WTC11 (cell line): ENCODE results near the gene SRR. TPM values are rescaled to one million over a fixed set of nuclear protein-coding genes. Genes with fewer than 3 reads are reported as not detected.

Source experiments
- ATAC-seq: fragments of 200-7000 bp; cut with Tn5 transposase; 2 replicates; pipeline ENCODE4 v1.10.0; 2021; ENCODE audit warnings: mild to moderate bottlenecking, moderate library complexity
- CTCF ChIA-PET: fragments of 300-600 bp; sonication (Branson Sonifier 250); formaldehyde crosslinking; loops from one replicate; lab custom pipeline; 2021; ENCODE audit warnings: antibody characterized with exemption; lab: Charles Lee
- POLR2A ChIA-PET: fragments of 350-600 bp; sonication (Branson Sonifier 250); formaldehyde crosslinking; loops from one replicate; lab custom pipeline; 2021; ENCODE audit warnings: antibody characterized with exemption; lab: Charles Lee
- DNase-seq: peaks from one replicate; pipeline ENCODE4 v3.0.0; 2021; ENCODE audit warnings: low spot score
- H3K27ac Mint-ChIP-seq: 2 replicates; pipeline ENCODE4 v1.8.0; 2021; ENCODE audit warnings: mixed read lengths
- H3K27me3 Mint-ChIP-seq: 2 replicates; pipeline ENCODE4 v1.8.0; 2021; ENCODE audit warnings: low read depth, mild to moderate bottlenecking, moderate library complexity, mixed read lengths
- H3K36me3 Mint-ChIP-seq: 2 replicates; pipeline ENCODE4 v1.8.0; 2021; ENCODE audit warnings: mixed read lengths
- H3K4me1 Mint-ChIP-seq: 2 replicates; pipeline ENCODE4 v1.8.0; 2022; ENCODE audit warnings: mixed read lengths
- H3K4me3 Mint-ChIP-seq: 2 replicates; pipeline ENCODE4 v1.8.0; 2021; ENCODE audit warnings: mild to moderate bottlenecking, moderate library complexity, mixed read lengths
- H3K9me3 Mint-ChIP-seq: 2 replicates; pipeline ENCODE4 v1.8.0; 2021; ENCODE audit warnings: mixed read lengths
- ATF3 ChIP-seq: sonication (generic); formaldehyde crosslinking; conservative IDR thresholded peaks from 2 replicates; pipeline ENCODE4 v1.8.1; 2022; ENCODE audit warnings: mild to moderate bottlenecking, missing genetic modification reagents
- ATF6 ChIP-seq: sonication (generic); formaldehyde crosslinking; IDR thresholded peaks from 2 replicates; pipeline ENCODE4 v1.8.1; 2023; ENCODE audit warnings: mild to moderate bottlenecking, missing genetic modification reagents
- CREB1 ChIP-seq: sonication (generic); formaldehyde crosslinking; IDR thresholded peaks from 2 replicates; pipeline ENCODE4 v1.8.0; 2023; ENCODE audit warnings: mild to moderate bottlenecking, missing genetic modification reagents
- CREM ChIP-seq: sonication (generic); formaldehyde crosslinking; IDR thresholded peaks from 2 replicates; pipeline ENCODE4 v1.8.1; 2022; ENCODE audit warnings: mild to moderate bottlenecking, missing genetic modification reagents, moderate library complexity
- ETV6 ChIP-seq: sonication (generic); formaldehyde crosslinking; IDR thresholded peaks from 2 replicates; pipeline ENCODE4 v1.8.1; 2022; ENCODE audit warnings: mild to moderate bottlenecking, missing genetic modification reagents
- GABPB1 ChIP-seq: sonication (generic); formaldehyde crosslinking; IDR thresholded peaks from 2 replicates; pipeline ENCODE4 v1.8.1; 2023; ENCODE audit warnings: mild to moderate bottlenecking, missing genetic modification reagents
- MAX ChIP-seq: sonication (generic); formaldehyde crosslinking; IDR thresholded peaks from 2 replicates; pipeline ENCODE4 v1.8.0; 2022; ENCODE audit warnings: mild to moderate bottlenecking, missing genetic modification reagents
- NR3C1 ChIP-seq: sonication (generic); formaldehyde crosslinking; conservative IDR thresholded peaks from 2 replicates; pipeline ENCODE4 v1.8.1; 2023; ENCODE audit warnings: low read depth, mild to moderate bottlenecking, missing genetic modification reagents
- SOX15 ChIP-seq: fragments of 250-450 bp; sonication (Bioruptor Pico); IDR thresholded peaks from 2 replicates; pipeline ENCODE4 v1.9.0; 2021; ENCODE audit warnings: mild to moderate bottlenecking
- USF1 ChIP-seq: sonication (generic); formaldehyde crosslinking; IDR thresholded peaks from 2 replicates; pipeline ENCODE4 v1.8.0; 2022; ENCODE audit warnings: mild to moderate bottlenecking, missing genetic modification reagents
- ZNF138 ChIP-seq: sonication (generic); formaldehyde crosslinking; conservative IDR thresholded peaks from 2 replicates; pipeline ENCODE4 v1.8.1; 2022; ENCODE audit warnings: mild to moderate bottlenecking, moderate library complexity, missing genetic modification reagents
- ZNF232 ChIP-seq: sonication (generic); formaldehyde crosslinking; IDR thresholded peaks from 2 replicates; pipeline ENCODE4 v1.8.0; 2022; ENCODE audit warnings: mild to moderate bottlenecking, missing genetic modification reagents
- ZNF416 ChIP-seq: fragments of 250-450 bp; sonication (Bioruptor Pico); IDR thresholded peaks from 2 replicates; pipeline ENCODE4 v1.9.0; 2021; ENCODE audit warnings: mild to moderate bottlenecking, inconsistent platforms
- ZNF671 ChIP-seq: fragments of 250-450 bp; sonication (Bioruptor Pico); IDR thresholded peaks from 2 replicates; pipeline ENCODE4 v1.8.0; 2021; ENCODE audit warnings: mild to moderate bottlenecking
- total RNA-seq: library from RNA; stranded (reverse); gene quantifications from 3 replicates; pipeline ENCODE4 v1.2.3, GENCODE V29; 2021
- TF ChIP-seq, protein P1 (sequence below): sonication (generic); formaldehyde crosslinking; IDR thresholded peaks from 2 replicates; pipeline ENCODE4 v1.8.1; 2022; ENCODE audit warnings: missing genetic modification reagents, borderline replicate concordance
- TF ChIP-seq, protein P2 (sequence below): fragments of 250-450 bp; sonication (Bioruptor Pico); IDR thresholded peaks from 2 replicates; pipeline ENCODE4 v2.1.2; 2022; ENCODE audit warnings: mild to moderate bottlenecking, moderate library complexity
- TF ChIP-seq, protein P3 (sequence below): sonication (generic); formaldehyde crosslinking; IDR thresholded peaks from 2 replicates; pipeline ENCODE4 v1.8.0; 2023; ENCODE audit warnings: mild to moderate bottlenecking, missing genetic modification reagents
- TF ChIP-seq, protein P4 (sequence below): sonication (generic); formaldehyde crosslinking; IDR thresholded peaks from 2 replicates; pipeline ENCODE4 v1.8.1; 2022; ENCODE audit warnings: mild to moderate bottlenecking, missing genetic modification reagents, moderate library complexity, borderline replicate concordance
- TF ChIP-seq, protein P5 (sequence below): fragments of 200-600 bp; IDR thresholded peaks from 2 replicates; pipeline ENCODE4 v1.8.0; 2022; ENCODE audit warnings: antibody characterized with exemption
- TF ChIP-seq, protein P6 (sequence below): sonication (generic); formaldehyde crosslinking; IDR thresholded peaks from 2 replicates; pipeline ENCODE4 v1.8.1; 2023; ENCODE audit warnings: mild to moderate bottlenecking, missing genetic modification reagents, borderline replicate concordance

SRR gene
- total RNA-seq, 1 experiment from 2014 or later, result 5.1 TPM

DNA sequence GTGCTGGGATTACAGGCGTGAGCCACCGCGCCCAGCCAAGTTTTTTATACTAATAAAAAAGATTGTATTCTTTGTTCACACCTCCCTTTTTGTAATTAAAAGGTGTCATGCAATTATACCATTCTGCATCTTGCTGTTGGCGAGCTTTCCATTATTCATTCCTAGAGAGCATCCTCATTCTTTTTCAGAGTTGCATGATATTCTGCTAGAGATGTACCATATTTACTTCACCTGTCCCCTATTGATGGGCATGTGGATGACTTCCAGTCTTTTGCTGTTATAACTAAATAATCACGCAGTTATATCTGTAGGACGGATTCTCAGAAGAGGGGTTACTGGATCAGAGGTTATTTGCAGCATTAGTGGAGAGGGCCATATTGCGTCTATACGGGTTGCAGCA is 50.6 kb downstream of the SRR start (continued):
- TF ChIP-seq, protein P1, sequence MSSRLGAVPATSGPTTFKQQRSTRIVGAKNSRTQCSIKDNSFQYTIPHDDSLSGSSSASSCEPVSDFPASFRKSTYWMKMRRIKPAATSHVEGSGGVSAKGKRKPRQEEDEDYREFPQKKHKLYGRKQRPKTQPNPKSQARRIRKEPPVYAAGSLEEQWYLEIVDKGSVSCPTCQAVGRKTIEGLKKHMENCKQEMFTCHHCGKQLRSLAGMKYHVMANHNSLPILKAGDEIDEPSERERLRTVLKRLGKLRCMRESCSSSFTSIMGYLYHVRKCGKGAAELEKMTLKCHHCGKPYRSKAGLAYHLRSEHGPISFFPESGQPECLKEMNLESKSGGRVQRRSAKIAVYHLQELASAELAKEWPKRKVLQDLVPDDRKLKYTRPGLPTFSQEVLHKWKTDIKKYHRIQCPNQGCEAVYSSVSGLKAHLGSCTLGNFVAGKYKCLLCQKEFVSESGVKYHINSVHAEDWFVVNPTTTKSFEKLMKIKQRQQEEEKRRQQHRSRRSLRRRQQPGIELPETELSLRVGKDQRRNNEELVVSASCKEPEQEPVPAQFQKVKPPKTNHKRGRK, result no peak
- TF ChIP-seq CREM (CRISPR knock-in tag) (no peak), SOX15 (CRISPR knock-in tag) (no peak), ETV6 (CRISPR knock-in tag) (no peak), NR3C1 (CRISPR knock-in tag) (no peak), USF1 (CRISPR knock-in tag) (no peak), ZNF671 (no peak), ATF3 (no peak), ZNF138 (CRISPR knock-in tag) (no peak)
- TF ChIP-seq, protein P2, sequence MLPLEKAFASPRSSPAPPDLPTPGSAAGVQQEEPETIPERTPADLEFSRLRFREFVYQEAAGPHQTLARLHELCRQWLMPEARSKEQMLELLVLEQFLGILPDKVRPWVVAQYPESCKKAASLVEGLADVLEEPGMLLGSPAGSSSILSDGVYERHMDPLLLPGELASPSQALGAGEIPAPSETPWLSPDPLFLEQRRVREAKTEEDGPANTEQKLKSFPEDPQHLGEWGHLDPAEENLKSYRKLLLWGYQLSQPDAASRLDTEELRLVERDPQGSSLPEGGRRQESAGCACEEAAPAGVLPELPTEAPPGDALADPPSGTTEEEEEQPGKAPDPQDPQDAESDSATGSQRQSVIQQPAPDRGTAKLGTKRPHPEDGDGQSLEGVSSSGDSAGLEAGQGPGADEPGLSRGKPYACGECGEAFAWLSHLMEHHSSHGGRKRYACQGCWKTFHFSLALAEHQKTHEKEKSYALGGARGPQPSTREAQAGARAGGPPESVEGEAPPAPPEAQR, result no peak
- TF ChIP-seq, protein P3, sequence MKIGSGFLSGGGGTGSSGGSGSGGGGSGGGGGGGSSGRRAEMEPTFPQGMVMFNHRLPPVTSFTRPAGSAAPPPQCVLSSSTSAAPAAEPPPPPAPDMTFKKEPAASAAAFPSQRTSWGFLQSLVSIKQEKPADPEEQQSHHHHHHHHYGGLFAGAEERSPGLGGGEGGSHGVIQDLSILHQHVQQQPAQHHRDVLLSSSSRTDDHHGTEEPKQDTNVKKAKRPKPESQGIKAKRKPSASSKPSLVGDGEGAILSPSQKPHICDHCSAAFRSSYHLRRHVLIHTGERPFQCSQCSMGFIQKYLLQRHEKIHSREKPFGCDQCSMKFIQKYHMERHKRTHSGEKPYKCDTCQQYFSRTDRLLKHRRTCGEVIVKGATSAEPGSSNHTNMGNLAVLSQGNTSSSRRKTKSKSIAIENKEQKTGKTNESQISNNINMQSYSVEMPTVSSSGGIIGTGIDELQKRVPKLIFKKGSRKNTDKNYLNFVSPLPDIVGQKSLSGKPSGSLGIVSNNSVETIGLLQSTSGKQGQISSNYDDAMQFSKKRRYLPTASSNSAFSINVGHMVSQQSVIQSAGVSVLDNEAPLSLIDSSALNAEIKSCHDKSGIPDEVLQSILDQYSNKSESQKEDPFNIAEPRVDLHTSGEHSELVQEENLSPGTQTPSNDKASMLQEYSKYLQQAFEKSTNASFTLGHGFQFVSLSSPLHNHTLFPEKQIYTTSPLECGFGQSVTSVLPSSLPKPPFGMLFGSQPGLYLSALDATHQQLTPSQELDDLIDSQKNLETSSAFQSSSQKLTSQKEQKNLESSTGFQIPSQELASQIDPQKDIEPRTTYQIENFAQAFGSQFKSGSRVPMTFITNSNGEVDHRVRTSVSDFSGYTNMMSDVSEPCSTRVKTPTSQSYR (CRISPR knock-in tag), result no peak
- TF ChIP-seq, protein P4, sequence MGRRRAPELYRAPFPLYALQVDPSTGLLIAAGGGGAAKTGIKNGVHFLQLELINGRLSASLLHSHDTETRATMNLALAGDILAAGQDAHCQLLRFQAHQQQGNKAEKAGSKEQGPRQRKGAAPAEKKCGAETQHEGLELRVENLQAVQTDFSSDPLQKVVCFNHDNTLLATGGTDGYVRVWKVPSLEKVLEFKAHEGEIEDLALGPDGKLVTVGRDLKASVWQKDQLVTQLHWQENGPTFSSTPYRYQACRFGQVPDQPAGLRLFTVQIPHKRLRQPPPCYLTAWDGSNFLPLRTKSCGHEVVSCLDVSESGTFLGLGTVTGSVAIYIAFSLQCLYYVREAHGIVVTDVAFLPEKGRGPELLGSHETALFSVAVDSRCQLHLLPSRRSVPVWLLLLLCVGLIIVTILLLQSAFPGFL (CRISPR knock-in tag), result no peak

DNA sequence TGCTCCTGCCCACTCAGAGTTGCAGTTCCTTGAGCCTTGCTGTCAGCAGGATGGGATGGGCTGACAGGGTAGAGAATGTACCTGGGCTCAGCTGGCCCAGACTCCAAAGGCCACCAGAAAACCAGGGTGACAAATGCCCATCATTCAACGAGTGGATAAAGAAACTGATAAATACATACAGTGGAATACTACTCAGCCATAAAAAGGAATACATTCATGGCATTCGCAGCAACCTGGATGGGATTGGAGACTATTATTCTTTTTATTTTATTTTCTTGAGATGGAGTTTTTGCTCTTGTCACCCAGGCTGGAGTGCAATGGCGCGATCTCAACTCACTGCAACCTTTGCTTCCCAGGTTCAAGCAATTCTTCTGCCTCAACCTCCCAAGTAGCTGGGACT is 53.5 kb downstream of the SRR start:
- Mint-ChIP-seq H3K4me1 (peaks cover 6% of the 10 kb centered on the region; the same call in 1 of the 2 replicates), H3K27ac (no peak overlapping the region), H3K27me3 (no peaks in the 10 kb centered on the region), H3K36me3 (no peaks in the 10 kb centered on the region; the same call in 1 of the 2 replicates), H3K4me3 (no peak overlapping the region), H3K9me3 (no peaks in the 10 kb centered on the region)
- ChIA-PET POLR2A (no interaction called here), CTCF (interaction anchor here (1.2 kb wide), 1 partner anchor 59 kb away, joined by 3 read pairs; no protein-coding TSS in a partner anchor)
- no peak for DNase-seq
- ATAC-seq, result no peak
- no peak for TF ChIP-seq SOX15 (CRISPR knock-in tag)
- TF ChIP-seq CREB1 (CRISPR knock-in tag), result no peak
- no peak for TF ChIP-seq GABPB1 (CRISPR knock-in tag)
- TF ChIP-seq, protein P5, sequence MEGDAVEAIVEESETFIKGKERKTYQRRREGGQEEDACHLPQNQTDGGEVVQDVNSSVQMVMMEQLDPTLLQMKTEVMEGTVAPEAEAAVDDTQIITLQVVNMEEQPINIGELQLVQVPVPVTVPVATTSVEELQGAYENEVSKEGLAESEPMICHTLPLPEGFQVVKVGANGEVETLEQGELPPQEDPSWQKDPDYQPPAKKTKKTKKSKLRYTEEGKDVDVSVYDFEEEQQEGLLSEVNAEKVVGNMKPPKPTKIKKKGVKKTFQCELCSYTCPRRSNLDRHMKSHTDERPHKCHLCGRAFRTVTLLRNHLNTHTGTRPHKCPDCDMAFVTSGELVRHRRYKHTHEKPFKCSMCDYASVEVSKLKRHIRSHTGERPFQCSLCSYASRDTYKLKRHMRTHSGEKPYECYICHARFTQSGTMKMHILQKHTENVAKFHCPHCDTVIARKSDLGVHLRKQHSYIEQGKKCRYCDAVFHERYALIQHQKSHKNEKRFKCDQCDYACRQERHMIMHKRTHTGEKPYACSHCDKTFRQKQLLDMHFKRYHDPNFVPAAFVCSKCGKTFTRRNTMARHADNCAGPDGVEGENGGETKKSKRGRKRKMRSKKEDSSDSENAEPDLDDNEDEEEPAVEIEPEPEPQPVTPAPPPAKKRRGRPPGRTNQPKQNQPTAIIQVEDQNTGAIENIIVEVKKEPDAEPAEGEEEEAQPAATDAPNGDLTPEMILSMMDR, result no peak
- no peak for TF ChIP-seq MAX (CRISPR knock-in tag)
- TF ChIP-seq, protein P6, sequence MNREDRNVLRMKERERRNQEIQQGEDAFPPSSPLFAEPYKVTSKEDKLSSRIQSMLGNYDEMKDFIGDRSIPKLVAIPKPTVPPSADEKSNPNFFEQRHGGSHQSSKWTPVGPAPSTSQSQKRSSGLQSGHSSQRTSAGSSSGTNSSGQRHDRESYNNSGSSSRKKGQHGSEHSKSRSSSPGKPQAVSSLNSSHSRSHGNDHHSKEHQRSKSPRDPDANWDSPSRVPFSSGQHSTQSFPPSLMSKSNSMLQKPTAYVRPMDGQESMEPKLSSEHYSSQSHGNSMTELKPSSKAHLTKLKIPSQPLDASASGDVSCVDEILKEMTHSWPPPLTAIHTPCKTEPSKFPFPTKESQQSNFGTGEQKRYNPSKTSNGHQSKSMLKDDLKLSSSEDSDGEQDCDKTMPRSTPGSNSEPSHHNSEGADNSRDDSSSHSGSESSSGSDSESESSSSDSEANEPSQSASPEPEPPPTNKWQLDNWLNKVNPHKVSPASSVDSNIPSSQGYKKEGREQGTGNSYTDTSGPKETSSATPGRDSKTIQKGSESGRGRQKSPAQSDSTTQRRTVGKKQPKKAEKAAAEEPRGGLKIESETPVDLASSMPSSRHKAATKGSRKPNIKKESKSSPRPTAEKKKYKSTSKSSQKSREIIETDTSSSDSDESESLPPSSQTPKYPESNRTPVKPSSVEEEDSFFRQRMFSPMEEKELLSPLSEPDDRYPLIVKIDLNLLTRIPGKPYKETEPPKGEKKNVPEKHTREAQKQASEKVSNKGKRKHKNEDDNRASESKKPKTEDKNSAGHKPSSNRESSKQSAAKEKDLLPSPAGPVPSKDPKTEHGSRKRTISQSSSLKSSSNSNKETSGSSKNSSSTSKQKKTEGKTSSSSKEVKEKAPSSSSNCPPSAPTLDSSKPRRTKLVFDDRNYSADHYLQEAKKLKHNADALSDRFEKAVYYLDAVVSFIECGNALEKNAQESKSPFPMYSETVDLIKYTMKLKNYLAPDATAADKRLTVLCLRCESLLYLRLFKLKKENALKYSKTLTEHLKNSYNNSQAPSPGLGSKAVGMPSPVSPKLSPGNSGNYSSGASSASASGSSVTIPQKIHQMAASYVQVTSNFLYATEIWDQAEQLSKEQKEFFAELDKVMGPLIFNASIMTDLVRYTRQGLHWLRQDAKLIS, result no peak
- no peak for TF ChIP-seq ATF6 (CRISPR knock-in tag)
- TF ChIP-seq ZNF416 (CRISPR knock-in tag), result no peak
- TF ChIP-seq ZNF232, result no peak
- no peak for TF ChIP-seq ZNF138 (CRISPR knock-in tag)
